Measurements from ENCODE around the gene HLA-DOA. TPM values are rescaled to one million over a fixed set of nuclear protein-coding genes. Genes with fewer than 3 reads are reported as not detected.

HLA-DOA gene
- total and polyA plus RNA-seq, 2 experiments from 2014 or later = 0.74 TPM; not detected in 1

- Histone ChIP-seq H3K27me3 (no peaks in the 10 kb centered on the region), H3K36me3 (peaks cover 13% of the 10 kb centered on the region), H3K27ac (peak overlapping the region; percentile 99), H3K4me1 (ENCODE audit: low read depth) (peaks cover 22% of the 10 kb centered on the region), H3K9me3 (ENCODE audit: low read depth) (no peaks in the 10 kb centered on the region), H3K4me3 (peak overlapping the region; percentile 73)
- peak; percentile 91 to 97 for DNase-seq (ENCODE audit: low read depth in 1 of 2, low spot score in 1 of 2)
- no peak for TF ChIP-seq CTCF (IDR thresholded peaks at IDR 0.05; ENCODE audit: low read depth, low read length)
These were observed 38.8 kb downstream of the HLA-DOA start for GRCh38 chr6:32970413-32971241.

GRCh38 chr6:32969685-32970412 is 39.5 kb downstream of the HLA-DOA start:
- H3K27ac ChIP-seq = peak overlapping the region; percentile 99
- peak; percentile 79 to 98 for DNase-seq (ENCODE audit: low read depth in 1 of 2, low spot score in 1 of 2)
- H3K4me3 ChIP-seq = peak overlapping the region; percentile 73

GRCh38 chr6:32968867-32969684 is 40.3 kb downstream of the HLA-DOA start:
- peak; percentile 80 to 91 for DNase-seq (ENCODE audit: low read depth in 1 of 2, low spot score in 1 of 2)
- no peaks in the 10 kb centered on the region for H3K27me3 ChIP-seq
- H3K36me3 ChIP-seq = peaks cover 3% of the 10 kb centered on the region
- peaks cover 15% of the 10 kb centered on the region for H3K4me1 ChIP-seq (ENCODE audit: low read depth)
- peak overlapping the region; percentile 99 for H3K27ac ChIP-seq
- peak overlapping the region; percentile 73 for H3K4me3 ChIP-seq
- no peaks in the 10 kb centered on the region for H3K9me3 ChIP-seq (ENCODE audit: low read depth)
- peak; percentile 27 for TF ChIP-seq CTCF (IDR thresholded peaks at IDR 0.05; ENCODE audit: low read depth, low read length)

More at GRCh38 chr6:32969685-32970412, 39.5 kb downstream of the HLA-DOA start:
- Histone ChIP-seq H3K4me1 (ENCODE audit: low read depth) (peaks cover 18% of the 10 kb centered on the region), H3K9me3 (ENCODE audit: low read depth) (no peaks in the 10 kb centered on the region), H3K36me3 (peaks cover 6% of the 10 kb centered on the region), H3K27me3 (no peaks in the 10 kb centered on the region)
- peak; percentile 23 for TF ChIP-seq CTCF (IDR thresholded peaks at IDR 0.05; ENCODE audit: low read depth, low read length)

- TF ChIP-seq CTCF (IDR thresholded peaks at IDR 0.05; ENCODE audit: low read depth, low read length) = no peak
- Histone ChIP-seq H3K4me3 (peak within 1 kb of the TSS; percentile 73), H3K27ac (peak within 1 kb of the TSS; percentile 99), H3K27me3 (no peaks in the 10 kb centered on the region), H3K36me3 (peaks cover 3% of the 10 kb centered on the region), H3K9me3 (ENCODE audit: low read depth) (no peaks in the 10 kb centered on the region), H3K4me1 (ENCODE audit: low read depth) (peaks cover 15% of the 10 kb centered on the region)
- peak; percentile 97 to 98 for DNase-seq (ENCODE audit: low read depth in 1 of 2, low spot score in 1 of 2)
These were observed 41.1 kb downstream of the HLA-DOA start, which contains the start of gene BRD2 for GRCh38 chr6:32968093-32968866. Gene BRD2 (plus strand): TSS chr6:32968594. CDS start chr6:32972899, 4,305 bp downstream.
